ENCODE data around the gene TMEM72.
A peak's percentile ranks its signal among the peaks of the same experiment; 100 is the strongest.

Gene TMEM72

DNA sequence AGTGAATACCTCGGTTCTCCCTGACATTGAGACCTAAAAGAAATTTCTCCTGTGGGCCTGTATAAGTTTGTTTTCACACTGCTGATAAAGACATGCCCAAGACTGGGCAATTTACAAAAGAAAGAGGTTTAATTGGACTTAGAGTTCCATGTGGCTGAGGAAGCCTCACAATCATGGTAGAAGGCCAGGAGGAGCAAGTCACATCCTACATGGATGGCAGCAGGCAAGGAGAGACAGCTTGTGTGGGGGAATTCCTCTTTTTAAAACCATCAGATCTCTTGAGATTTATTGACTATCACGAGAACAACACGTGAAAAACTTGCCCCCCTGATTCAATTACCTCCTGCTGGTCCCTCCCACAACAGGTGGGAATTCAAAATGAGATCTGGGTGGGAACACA lies 6.7 kb downstream of the TMEM72 start:
- no peak for DNase-seq (ENCODE audit: low read depth, low spot score)

- no peak for DNase-seq (ENCODE audit: low read depth, low spot score)
Measured at GRCh38 chr10:44920252-44920651, 9.1 kb downstream of the TMEM72 start.

DNA sequence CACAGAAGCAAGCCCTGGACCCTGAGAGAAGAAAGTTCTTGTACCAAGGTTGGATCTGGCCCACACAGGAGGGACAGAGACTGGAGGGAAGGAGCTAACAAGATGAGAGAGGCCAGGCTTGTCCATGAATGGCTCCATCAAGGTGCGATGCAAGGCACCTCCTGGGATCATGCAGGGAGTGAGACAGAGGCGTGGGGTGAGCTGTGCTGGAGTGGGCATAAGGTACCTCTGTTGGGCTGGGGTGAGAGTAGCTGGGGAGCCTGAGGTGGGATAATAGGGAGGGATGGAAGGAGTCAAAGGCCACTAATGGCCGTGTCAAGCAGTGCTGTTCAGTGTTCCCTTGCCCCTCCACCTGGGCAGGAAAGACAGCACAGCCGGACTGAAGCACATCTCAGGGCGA lies 9.9 kb downstream of the TMEM72 start:
- no peak for DNase-seq (ENCODE audit: low read depth, low spot score)

DNA sequence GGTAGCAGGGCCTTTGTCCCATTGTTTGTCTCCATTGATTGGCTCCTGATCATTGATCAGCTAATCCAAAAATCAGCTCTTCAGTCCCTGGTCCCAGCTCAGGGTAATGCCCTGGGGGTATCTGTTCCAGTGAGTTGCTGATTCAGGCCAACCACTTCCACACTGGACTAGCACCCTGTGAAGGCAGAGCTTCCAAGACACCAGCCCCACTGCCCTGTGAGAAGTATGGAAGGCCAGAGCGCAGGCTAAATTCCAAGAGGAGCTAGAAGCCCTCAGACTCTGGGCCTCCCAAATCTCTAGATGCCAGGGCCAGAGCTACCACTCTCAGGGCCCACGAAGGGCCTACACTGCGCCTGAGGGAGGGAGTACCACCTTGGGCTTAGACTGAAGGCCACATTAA lies 10.4 kb downstream of the TMEM72 start:
- no peak for DNase-seq (ENCODE audit: low read depth, low spot score)

DNA sequence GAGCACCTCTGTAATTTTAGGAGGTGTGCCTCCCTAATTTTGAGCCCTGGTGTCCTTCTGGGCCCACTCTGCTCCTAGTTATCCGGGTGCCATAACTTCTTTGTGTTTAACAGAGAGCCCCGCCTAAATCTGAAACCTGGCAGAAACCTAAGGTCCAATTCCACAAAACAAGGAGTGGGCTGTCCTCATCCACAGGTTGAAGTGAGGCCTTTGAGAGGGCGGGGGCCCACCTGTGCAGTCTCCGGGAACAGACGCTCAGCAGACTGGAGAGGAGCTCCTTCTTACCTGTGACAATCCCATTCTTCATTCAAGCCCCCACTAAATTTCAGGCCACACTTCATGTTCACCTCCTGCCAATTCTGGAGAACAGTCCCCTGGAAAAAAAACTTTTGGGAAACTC lies 10.9 kb downstream of the TMEM72 start:
- DNase-seq (ENCODE audit: low read depth, low spot score): no peak

- DNase-seq (ENCODE audit: low read depth, low spot score): no peak
Measured at GRCh38 chr10:44922796-44923545, 11.8 kb downstream of the TMEM72 start.

DNA sequence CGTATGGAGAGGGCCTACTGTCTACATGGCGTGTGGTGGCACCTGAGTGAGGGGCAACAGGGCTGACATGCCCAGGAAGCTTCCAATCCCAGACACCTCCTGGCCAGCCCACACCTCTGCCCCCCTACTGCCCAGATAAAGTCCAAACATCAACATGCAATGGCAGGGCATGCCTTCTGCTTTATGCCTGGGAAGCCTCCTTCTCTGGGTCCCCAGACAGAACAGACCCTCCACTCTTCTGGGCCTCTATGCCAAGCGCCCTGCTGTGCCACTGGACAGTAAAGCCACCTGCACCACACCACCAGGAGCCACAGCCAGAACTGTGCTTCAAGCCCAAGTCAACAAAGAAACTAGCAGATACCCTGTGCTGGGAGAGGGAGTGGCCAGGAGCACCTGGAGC lies 12.5 kb downstream of the TMEM72 start:
- DNase-seq (ENCODE audit: low read depth, low spot score): no peak

DNA sequence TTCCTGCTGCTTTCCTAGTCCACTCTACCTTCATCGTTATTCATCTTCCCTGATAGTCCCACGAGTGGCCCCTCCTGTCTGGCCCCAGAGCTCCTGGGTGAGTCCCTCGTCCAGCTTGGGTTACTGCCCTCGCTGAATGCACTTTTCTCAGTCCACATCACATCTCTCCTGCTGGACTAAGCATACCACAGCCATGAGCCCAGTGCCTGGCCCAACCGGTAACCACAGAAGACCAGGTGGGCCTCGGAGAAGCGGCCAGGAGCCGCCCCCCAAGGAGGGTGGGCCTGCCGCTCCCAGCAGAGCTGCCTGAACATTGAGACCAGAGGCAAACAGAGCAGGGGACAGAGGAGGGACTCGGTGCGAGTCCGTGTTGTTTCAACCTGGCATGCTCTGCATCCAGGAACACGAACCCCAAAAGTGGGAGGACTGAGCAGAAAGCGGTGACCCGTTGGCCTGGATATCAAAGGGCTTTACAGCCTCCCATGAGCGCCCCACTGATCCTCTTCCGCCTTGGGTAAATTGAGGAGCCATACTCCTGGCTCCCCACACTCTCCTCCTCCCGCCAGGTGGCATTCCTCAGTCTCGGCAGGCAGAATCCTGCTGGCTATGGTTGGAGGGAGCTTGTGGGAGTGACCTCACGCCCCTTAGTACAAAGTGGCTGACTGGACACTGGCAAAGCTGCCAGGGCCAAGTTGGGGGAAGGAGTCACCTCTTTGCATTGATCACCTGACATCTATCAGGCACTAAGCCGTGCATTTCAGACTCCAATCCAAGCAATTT lies 13.3 kb downstream of the TMEM72 start:
- DNase-seq (ENCODE audit: low read depth, low spot score): no peak

DNA sequence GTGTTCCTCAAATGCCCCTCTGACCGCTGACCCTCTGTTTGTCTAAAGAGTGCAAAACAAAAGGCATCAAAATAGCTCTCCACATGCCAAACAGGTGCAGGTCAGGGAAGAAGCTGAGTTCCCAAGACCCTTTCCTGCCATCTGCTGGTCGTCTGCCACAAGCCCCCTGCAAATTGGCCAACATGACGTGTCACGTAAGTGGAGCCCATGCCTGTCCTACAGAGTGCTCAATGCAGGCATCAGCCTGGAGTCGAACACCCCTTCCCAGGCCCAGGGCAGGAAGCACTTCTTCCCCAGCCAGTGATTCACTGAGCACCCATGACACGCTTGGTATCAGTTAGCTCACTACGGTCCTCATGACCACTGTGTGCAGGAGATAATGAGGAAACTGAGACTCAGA lies 14.1 kb downstream of the TMEM72 start:
- no peak for DNase-seq (ENCODE audit: low read depth, low spot score)

GRCh38 chr10:44925811-44926750 lies 14.9 kb downstream of the TMEM72 start:
- no peak for DNase-seq (ENCODE audit: low read depth, low spot score)

- no peak for DNase-seq (ENCODE audit: low read depth, low spot score)
Measured at GRCh38 chr10:44926751-44927351, 15.7 kb downstream of the TMEM72 start.

DNA sequence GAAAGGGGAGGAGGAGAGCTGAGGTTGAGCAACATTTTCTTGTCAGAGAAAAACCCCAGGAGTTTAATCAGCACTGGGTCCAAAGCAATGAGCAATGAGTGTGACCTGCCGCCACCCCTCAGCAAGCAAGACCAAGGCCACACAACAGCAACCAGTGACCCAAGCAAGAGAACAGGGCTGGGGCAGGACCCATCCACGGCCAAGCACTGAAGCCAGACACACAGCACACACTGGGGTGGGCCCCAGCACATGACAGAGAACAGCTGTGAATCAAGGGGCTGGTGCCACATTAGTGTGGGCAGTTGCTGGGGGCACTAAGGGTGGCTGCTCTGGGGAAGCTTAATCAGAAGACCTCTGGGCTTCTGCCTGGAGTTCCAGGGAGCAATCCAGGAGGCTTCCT lies 16.2 kb downstream of the TMEM72 start:
- no peak for DNase-seq (ENCODE audit: low read depth, low spot score)

DNA sequence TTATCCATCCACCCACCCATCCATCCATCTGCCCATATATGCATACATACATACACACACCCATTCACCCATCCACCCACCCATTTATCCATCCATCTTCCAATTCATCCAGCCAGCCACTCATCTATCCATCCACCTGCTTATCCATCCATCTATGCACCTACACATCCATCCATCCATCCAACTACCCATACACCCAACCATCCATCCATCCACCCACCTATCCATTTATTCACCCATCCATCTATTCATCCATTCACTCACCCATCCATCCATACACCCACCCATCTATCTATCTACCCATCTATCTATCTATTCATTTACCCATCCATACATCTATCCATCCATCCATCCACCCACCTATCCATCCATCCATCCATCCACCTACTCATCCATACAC lies 17.3 kb downstream of the TMEM72 start:
- no peak for DNase-seq (ENCODE audit: low read depth, low spot score)

DNA sequence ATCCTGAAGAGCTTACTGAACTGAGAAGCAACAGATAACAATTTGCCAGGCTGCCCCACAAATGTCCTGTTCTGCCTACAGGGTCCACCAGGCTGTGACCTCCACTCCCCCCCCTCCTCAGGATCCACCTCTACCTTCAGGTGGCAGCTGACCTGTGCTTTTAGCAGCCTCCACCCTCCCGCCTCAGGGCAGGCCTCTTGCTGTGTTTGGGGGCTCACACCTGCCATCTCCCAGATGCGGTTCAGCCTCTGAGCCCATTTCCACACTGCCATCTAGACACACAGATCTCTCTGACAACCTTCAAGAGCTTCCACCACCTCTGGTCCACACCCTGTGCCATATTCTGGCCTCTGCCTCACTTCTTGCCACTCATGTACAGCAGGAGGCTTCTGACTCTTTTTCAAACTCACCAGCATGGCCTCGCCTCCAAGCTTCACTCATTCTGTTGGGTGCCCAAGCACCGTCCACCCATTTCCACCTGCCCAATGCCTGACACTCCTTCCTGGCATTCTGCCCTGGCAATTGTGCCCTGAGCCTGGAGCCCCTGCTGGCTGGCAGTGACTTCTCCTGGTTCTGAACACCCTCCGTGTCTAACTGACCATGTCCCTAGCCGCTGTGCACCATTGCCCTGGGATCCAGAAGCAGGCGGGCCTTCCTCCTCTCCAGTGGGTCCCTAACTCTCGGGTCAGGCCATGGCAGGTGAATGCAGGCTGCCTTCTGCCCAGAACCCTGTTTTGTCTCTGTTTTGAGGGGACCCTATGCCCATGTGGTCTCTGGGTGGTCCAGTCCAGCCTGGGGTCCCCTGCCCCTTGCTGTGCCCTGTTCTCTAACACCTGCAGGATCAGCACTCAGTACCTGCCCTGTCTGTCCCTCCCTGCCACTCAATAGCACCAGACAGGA lies 18.5 kb downstream of the TMEM72 start:
- no peak for DNase-seq (ENCODE audit: low read depth, low spot score)

DNA sequence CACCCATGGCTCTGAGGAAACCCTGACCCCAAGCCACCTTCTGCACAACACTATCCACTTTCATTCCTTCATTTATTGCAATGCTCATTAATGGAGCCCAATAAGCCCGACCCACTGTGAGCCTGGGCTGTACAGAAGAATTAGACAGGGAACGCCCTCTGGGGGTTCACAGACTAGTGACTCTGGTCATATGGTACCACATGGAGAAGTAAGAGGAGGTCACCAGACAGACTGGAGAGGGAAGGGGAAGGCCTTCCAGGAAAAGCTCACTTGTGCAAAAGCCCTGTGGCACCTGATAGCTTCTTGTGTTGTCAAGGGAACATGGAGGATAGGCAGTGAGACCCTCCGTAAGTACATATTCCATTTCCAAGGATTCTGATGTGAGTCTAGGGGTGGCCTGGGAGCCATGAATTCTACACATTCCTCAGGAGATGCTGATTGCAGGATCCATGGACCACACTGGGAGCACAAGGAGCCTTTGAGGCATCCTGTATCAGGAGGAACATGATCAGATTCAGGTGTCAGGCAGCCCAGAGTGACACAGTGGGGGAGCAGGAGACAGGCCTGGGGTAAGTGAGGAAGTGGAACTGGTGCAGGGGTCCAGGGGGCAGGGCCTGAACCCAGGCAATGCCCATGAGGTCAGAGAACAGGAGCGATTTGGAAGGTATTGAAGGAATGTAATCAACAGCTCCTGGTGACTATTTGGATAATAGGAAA lies 19.9 kb downstream of the TMEM72 start:
- no peak for DNase-seq (ENCODE audit: low read depth, low spot score)

GRCh38 chr10:44931621-44932516 lies 20.7 kb downstream of the TMEM72 start:
- no peak for DNase-seq (ENCODE audit: low read depth, low spot score)

- DNase-seq (ENCODE audit: low read depth, low spot score): peak; percentile 65
Measured at GRCh38 chr10:44932517-44933450, 21.6 kb downstream of the TMEM72 start.
